ENCODE data around the gene WAPL. TPM values are rescaled to one million over a fixed set of nuclear protein-coding genes. Genes with fewer than 3 reads are reported as not detected.
A peak's percentile ranks its signal among the peaks of the same experiment; 100 is the strongest.
"Not testable (repeated sequence)": the region's sequence is repeated elsewhere in the genome, so short reads cannot be mapped to it uniquely, and the experiment has no call there.

WAPL gene
- total RNA-seq, 1 donor from 2014 or later: 39.0 TPM

DNA sequence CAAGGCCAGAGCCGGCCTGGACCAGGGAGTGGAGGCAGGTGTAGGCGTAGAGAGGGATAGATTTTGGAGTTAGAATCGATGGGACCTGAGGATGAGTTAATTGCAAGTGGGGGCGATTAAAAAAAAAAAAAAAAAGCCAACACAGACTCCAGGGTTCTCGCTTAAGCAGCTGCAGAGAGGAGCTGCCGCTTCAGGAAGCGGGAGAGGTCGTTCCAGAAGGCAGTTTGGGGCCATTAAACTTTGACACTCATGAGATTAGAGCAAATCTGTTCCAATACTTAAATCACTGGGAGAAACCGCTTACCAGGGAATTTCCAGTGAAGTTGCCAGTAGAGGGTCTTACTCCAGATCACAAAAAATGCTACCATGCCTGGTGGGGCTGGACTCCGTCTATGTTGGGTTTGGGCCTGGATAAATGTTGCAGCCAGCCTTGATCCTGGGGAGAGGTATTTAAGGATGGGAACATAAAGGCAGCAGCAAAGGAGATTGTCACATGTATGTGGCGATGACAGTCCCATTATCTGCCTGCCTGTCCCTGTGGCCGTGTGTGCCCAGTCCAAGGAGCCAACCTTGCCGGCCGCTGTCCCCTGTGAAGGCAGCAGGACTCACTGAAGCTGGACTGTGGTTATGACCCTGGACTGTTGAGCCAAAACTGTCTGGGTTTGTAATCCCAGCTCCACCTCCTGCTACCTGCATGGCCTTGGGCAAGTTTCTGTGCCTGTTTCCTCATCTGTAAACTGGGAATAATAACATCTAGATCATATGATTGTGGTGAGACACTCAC, 131.1 kb downstream of the WAPL start:
- no peak for DNase-seq (ENCODE audit: low read depth in 2 of 2)

DNA sequence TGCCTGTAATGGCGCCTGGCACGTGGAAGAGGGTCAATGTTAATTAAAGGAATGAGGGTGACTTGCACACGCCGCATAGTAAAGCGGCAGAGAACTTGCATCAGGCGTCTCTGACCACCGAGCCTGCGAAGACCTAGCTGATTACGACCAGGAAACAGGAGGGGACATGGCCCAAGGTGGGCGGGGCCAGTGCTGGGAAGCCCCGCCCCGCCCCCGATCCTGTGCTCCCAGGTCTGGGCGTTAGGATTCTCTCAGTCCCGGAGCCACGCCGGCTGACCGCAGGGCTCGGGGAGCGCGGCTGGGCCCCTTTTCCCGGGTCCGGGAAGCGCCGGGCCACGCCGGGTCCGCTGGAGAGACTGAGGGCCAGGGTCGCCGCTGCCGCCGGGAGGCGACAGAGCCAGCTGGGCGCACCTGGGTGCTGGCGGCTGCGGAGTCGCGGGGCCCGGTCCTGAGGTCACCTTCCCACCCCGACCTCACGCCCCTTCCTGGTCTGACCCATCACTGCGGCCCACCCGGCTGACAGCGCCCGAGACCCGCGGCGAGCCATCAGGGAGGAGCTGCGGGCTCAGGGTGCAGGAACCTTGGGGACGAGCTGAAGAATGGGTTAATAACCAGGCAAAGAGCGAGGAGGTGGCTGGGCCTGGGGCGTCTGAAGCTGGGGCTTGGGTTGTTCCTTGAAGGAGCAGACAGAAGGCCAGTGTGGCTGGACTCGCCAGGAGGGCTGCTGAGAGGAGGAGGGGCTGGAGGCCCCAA, 132.0 kb downstream of the WAPL start:
- peak in 1 of 2 donors; percentile 46 for DNase-seq (ENCODE audit: low read depth in 2 of 2)

DNA sequence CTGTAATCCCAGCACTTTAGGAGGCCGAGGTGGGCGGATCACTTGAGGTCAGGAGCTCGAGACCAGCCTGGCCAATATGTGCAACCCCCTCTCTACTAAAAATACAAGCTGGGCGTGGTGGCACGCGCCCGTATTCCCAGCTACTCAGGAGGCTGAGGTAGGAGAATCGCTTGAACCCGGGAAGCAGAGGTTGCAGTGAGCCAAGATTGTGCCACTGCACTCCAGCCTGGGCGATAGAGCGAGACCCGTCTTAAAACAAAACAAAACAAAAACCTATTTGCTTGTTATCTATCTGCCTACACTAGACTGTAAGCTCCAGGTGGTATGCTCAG, 132.5 kb downstream of the WAPL start:
- not testable (repeated sequence) for DNase-seq (ENCODE audit: low read depth in 2 of 2)

DNA sequence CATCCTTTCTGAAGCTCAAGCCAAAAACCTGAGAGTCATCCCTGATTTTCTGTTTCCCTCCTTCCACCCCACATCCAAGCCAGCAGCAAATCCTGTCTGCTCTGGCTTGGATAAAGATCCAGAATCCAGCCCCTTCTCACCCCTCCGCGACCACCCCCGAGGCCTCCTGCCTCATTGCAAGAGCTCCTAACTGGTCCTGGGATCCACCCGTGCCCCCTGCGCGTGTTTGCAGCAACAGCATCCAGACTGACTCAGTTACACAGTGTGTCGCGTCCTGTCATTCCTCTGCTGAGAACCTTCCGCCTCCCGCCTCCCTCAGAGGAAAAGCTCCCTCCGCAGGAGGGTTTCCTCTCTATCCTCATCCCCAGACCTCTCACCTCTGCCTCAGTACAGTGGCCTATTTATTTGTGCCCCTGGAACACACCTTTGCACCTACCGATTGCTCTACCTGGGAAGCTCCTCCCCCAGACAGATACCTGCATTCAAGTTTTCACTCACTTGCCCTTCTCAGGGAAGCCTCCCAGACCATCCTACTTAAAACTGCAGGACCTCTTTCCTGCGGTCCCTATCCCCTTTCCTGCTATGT, 133.4 kb downstream of the WAPL start:
- DNase-seq (ENCODE audit: low read depth in 2 of 2): no peak

DNA sequence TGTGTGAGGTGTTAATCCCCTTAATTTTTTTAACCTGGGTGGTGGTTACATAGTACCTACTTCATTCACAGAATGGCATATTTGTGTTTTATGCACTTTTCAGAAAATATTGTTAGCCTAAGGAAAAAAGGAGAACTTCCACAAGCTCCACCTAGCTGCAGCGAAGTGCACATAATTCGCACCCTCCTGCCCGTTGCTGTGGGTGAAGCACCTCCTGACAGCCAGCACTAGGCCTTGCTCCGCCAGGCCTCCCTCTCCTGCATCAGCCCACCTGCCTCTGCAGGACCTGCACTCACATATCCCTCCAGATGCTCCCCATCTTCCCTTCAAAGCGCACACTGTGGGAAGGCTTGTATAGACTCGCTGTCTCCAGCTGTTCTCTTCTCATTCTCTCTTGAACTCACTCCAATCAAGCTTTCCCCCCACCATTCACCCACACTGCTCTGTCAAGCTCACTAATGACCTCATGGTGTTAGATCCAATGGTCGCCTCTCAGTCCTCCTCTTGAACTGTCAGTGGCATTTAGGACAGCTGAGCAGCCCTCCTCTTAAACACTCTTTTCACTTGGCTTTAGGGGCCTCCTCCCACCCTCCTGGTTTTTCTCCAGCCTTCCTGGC, 134.3 kb downstream of the WAPL start:
- DNase-seq (ENCODE audit: low read depth in 2 of 2): no peak

DNA sequence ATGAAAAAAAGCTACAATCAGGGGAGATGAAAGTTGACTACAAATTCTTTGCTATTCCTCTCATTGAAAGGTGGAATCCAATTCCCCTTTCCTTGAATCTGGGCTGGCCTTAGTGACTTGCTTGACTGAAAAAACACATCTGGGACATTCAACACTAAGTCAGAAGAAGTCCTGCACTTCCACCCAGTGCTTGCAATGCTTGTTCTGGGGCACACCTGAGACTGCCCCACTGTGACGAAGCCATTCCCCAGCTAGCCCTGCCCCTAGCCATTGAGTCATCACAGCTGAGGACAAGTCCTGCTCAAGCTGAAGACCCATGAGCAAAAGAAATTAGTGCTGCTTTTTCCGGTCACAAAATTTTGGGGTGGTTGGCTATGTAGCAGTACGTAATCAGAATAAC, 135.8 kb downstream of the WAPL start:
- DNase-seq (ENCODE audit: low read depth in 2 of 2): no peak

Other genes with a start within 250 kb of the WAPL start
- gene GRID1, start 155.0 kb downstream of the WAPL start, total RNA-seq: under 0.01 TPM in 1 of 2 replicates, not detected in the other
- gene OPN4, start 132.8 kb upstream of the WAPL start, total RNA-seq: not detected in 2 replicates
- gene LDB3, start 146.7 kb upstream of the WAPL start, total RNA-seq: not detected in 2 replicates
- 0.13 TPM in 2 replicates for gene BMPR1A, start 234.8 kb upstream of the WAPL start, total RNA-seq